ENCODE data around the gene HBE1. TPM values are rescaled to one million over a fixed set of nuclear protein-coding genes. Genes with fewer than 3 reads are reported as not detected.

HBE1 gene
- total RNA-seq, 1 donor from 2014 or later: 1.3 TPM

GRCh38 chr11:5229796-5230195 is 39.9 kb downstream of the HBE1 start:
- no peaks in the 10 kb centered on the region for H3K27me3 Mint-ChIP-seq
- no peak for DNase-seq (ENCODE audit: extremely low spot score, unreplicated experiment)
- no peak overlapping the region for H3K27ac Mint-ChIP-seq
- peaks cover 5% of the 10 kb centered on the region for H3K4me1 Mint-ChIP-seq (ENCODE audit: unreplicated experiment)
- no peak for TF ChIP-seq CTCF (conservative IDR thresholded peaks at IDR 0.05)
- H3K4me3 Mint-ChIP-seq: no peak overlapping the region
- H3K36me3 Mint-ChIP-seq: no peaks in the 10 kb centered on the region
- H3K9me3 Mint-ChIP-seq: no peaks in the 10 kb centered on the region

GRCh38 chr11:5229356-5229755 is 40.4 kb downstream of the HBE1 start:
- no peak overlapping the region for H3K4me3 Mint-ChIP-seq
- peaks cover 1% of the 10 kb centered on the region for H3K4me1 Mint-ChIP-seq (ENCODE audit: unreplicated experiment)
- DNase-seq (ENCODE audit: extremely low spot score, unreplicated experiment): no peak
- no peaks in the 10 kb centered on the region for H3K9me3 Mint-ChIP-seq
- H3K27ac Mint-ChIP-seq: no peak overlapping the region
- no peak for TF ChIP-seq CTCF (conservative IDR thresholded peaks at IDR 0.05)
- no peaks in the 10 kb centered on the region for H3K36me3 Mint-ChIP-seq
- H3K27me3 Mint-ChIP-seq: no peaks in the 10 kb centered on the region

GRCh38 chr11:5228124-5228523 is 41.6 kb downstream of the HBE1 start:
- no peaks in the 10 kb centered on the region for H3K27me3 Mint-ChIP-seq
- no peak for TF ChIP-seq CTCF (conservative IDR thresholded peaks at IDR 0.05)
- no peaks in the 10 kb centered on the region for H3K4me1 Mint-ChIP-seq (ENCODE audit: unreplicated experiment)
- no peaks in the 10 kb centered on the region for H3K9me3 Mint-ChIP-seq
- H3K27ac Mint-ChIP-seq: no peak overlapping the region
- H3K4me3 Mint-ChIP-seq: no peak overlapping the region
- DNase-seq (ENCODE audit: extremely low spot score, unreplicated experiment): no peak
- no peaks in the 10 kb centered on the region for H3K36me3 Mint-ChIP-seq

- no peaks in the 10 kb centered on the region for H3K9me3 Mint-ChIP-seq
- H3K27ac Mint-ChIP-seq: no peak overlapping the region
- H3K27me3 Mint-ChIP-seq: no peaks in the 10 kb centered on the region
- no peak overlapping the region for H3K4me3 Mint-ChIP-seq
- no peak for TF ChIP-seq CTCF (conservative IDR thresholded peaks at IDR 0.05)
- no peak for DNase-seq (ENCODE audit: extremely low spot score, unreplicated experiment)
- H3K36me3 Mint-ChIP-seq: no peaks in the 10 kb centered on the region
- H3K4me1 Mint-ChIP-seq (ENCODE audit: unreplicated experiment): no peaks in the 10 kb centered on the region
Observed at GRCh38 chr11:5227681-5228080, 42.1 kb downstream of the HBE1 start.

GRCh38 chr11:5226732-5227310 is 42.9 kb downstream of the HBE1 start, which contains the start of gene HBB:
HBB (minus strand) TSS chr11:5227071; CDS start chr11:5227021, 50 bp downstream.
- no peak within 1 kb of the TSS for H3K4me3 Mint-ChIP-seq
- no peaks in the 10 kb centered on the region for H3K4me1 Mint-ChIP-seq (ENCODE audit: unreplicated experiment)
- no peak for TF ChIP-seq CTCF (conservative IDR thresholded peaks at IDR 0.05)
- H3K36me3 Mint-ChIP-seq: no peaks in the 10 kb centered on the region
- no peaks in the 10 kb centered on the region for H3K9me3 Mint-ChIP-seq
- no peak within 1 kb of the TSS for H3K27ac Mint-ChIP-seq
- no peaks in the 10 kb centered on the region for H3K27me3 Mint-ChIP-seq
- no peak for DNase-seq (ENCODE audit: extremely low spot score, unreplicated experiment)

- H3K9me3 Mint-ChIP-seq: no peaks in the 10 kb centered on the region
- H3K4me3 Mint-ChIP-seq: no peak overlapping the region
- H3K27me3 Mint-ChIP-seq: no peaks in the 10 kb centered on the region
- no peak overlapping the region for H3K27ac Mint-ChIP-seq
- DNase-seq (ENCODE audit: extremely low spot score, unreplicated experiment): no peak
- H3K4me1 Mint-ChIP-seq (ENCODE audit: unreplicated experiment): no peaks in the 10 kb centered on the region
- TF ChIP-seq CTCF (conservative IDR thresholded peaks at IDR 0.05): no peak
- no peaks in the 10 kb centered on the region for H3K36me3 Mint-ChIP-seq
Observed at GRCh38 chr11:5225480-5225871, 44.3 kb downstream of the HBE1 start.

Data from type B pancreatic cell (in vitro differentiated cells).